Measurements from ENCODE around the gene HYLS1. TPM values are rescaled to one million over a fixed set of nuclear protein-coding genes. Genes with fewer than 3 reads are reported as not detected.
A peak's percentile ranks its signal among the peaks of the same experiment; 100 is the strongest.

The HYLS1 gene
- total RNA-seq, 1 donor from 2014 or later, result 6.5 TPM

GRCh38 chr11:125941619-125942611 is 54.4 kb downstream of the HYLS1 start:
- Mint-ChIP-seq H3K9me3 (no peaks in the 10 kb centered on the region), H3K27me3 (ENCODE audit: insufficient read depth) (peaks cover under 1% of the 10 kb centered on the region), H3K36me3 (ENCODE audit: low read depth) (no peaks in the 10 kb centered on the region), H3K4me3 (no peak overlapping the region), H3K27ac (peak overlapping the region; percentile 11), H3K4me1 (ENCODE audit: low read depth) (no peaks in the 10 kb centered on the region)
- DNase-seq (ENCODE audit: low spot score), result peak; percentile 9
- intact Hi-C loops (cut with micrococcal nuclease), result loop anchor here (1.0 to 5.0 kb wide), 2 partner anchors 120 to 252 kb away; partner anchors contain the start of gene CDON

DNA sequence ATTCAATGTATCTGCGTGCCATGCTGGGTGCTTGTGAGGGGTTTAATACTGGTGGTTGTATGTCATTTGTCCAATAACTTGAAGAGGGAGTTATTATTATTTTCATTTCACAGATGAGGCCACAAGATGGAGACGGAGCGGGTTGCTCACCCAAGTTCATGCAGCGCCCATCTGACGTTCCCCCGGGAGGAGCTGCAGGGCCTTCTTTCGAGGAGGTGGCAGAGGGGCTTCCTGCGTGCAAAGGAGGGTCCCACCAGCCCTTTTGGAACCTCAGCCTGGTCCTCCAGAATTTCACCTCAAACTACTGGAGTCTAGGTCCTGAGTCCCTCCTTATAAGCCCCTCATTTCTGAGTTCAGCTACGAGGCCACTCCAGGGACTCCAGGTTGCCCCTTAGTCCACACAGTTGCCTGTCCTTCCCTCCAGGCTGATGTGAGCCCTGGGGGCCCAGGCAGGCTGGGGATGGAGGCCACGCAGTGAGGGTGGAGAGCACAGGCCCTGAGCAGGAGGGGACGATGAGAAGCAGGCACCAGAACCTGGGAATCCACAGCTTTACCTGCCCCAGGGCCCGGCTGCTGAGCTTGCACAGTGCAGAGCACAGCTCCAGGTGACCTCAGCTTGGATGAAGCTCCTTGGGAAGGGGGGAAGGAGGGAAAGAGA is 55.4 kb downstream of the HYLS1 start:
- intact Hi-C loops (cut with micrococcal nuclease), result loop anchor here (1.0 to 5.0 kb wide), 2 partner anchors 119 to 251 kb away; partner anchors contain the start of gene CDON

DNA sequence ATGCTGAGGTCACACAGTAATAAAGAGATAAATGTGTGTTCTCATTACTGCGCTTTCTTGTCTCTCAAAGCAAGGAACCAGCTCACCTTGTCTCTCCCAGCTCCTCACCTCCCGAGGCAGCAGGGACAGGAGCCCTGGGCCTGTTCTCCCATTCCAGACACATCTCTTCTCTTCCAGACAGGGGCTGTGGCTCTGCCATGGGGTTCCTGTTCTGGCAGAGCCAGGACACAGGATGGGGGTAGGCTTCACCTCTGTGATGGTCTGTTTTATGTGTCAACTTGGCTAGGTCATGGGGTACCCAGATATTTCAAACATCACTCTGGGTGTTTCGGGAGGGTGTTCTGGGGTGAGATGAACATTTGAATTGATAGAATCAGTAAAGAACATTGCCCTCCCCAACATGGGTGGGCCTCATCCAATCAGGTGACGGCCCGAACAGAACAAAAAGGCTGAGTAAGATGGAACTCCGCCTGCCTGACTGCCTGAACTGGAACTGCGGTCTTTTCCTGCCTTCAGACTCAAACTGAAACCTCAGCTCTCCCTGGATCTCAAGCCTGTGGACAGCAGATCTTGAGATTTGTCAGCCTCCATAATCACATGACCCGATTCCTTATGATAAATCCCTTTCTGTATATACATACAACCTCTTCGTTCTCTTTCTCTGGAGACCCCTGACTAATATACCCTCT is 56.3 kb downstream of the HYLS1 start:
- no peaks in the 10 kb centered on the region for H3K4me1 Mint-ChIP-seq (ENCODE audit: low read depth)
- no peaks in the 10 kb centered on the region for H3K9me3 Mint-ChIP-seq
- H3K4me3 Mint-ChIP-seq, result no peak overlapping the region
- H3K27ac Mint-ChIP-seq, result no peak overlapping the region
- no peak for DNase-seq (ENCODE audit: low spot score)
- H3K36me3 Mint-ChIP-seq (ENCODE audit: low read depth), result no peaks in the 10 kb centered on the region
- H3K27me3 Mint-ChIP-seq (ENCODE audit: insufficient read depth), result no peaks in the 10 kb centered on the region
- intact Hi-C loops (cut with micrococcal nuclease), result loop anchor here (5.0 kb wide), 1 partner anchor 118 kb away; the partner anchor contains the start of gene CDON

More for the DNA sequence above, 55.4 kb downstream of the HYLS1 start:
- no peaks in the 10 kb centered on the region for H3K27me3 Mint-ChIP-seq (ENCODE audit: insufficient read depth)
- H3K4me3 Mint-ChIP-seq, result no peak overlapping the region
- H3K27ac Mint-ChIP-seq, result no peak overlapping the region
- H3K4me1 Mint-ChIP-seq (ENCODE audit: low read depth), result no peaks in the 10 kb centered on the region
- no peak for DNase-seq (ENCODE audit: low spot score)
- H3K36me3 Mint-ChIP-seq (ENCODE audit: low read depth), result no peaks in the 10 kb centered on the region
- no peaks in the 10 kb centered on the region for H3K9me3 Mint-ChIP-seq

GRCh38 chr11:125944350-125945010 is 57.0 kb downstream of the HYLS1 start:
- Mint-ChIP-seq H3K9me3 (no peaks in the 10 kb centered on the region), H3K27ac (no peak overlapping the region), H3K4me1 (ENCODE audit: low read depth) (no peaks in the 10 kb centered on the region), H3K27me3 (ENCODE audit: insufficient read depth) (no peaks in the 10 kb centered on the region), H3K4me3 (no peak overlapping the region), H3K36me3 (ENCODE audit: low read depth) (no peaks in the 10 kb centered on the region)
- intact Hi-C loops (cut with micrococcal nuclease), result loop anchor here (5.0 kb wide), 1 partner anchor 118 kb away; the partner anchor contains the start of gene CDON
- no peak for DNase-seq (ENCODE audit: low spot score)

GRCh38 chr11:125945011-125945796 is 57.7 kb downstream of the HYLS1 start:
- H3K4me3 Mint-ChIP-seq, result no peak overlapping the region
- no peak overlapping the region for H3K27ac Mint-ChIP-seq
- no peaks in the 10 kb centered on the region for H3K27me3 Mint-ChIP-seq (ENCODE audit: insufficient read depth)
- no peak for DNase-seq (ENCODE audit: low spot score)
- H3K9me3 Mint-ChIP-seq, result no peaks in the 10 kb centered on the region
- H3K36me3 Mint-ChIP-seq (ENCODE audit: low read depth), result no peaks in the 10 kb centered on the region
- intact Hi-C loops (cut with micrococcal nuclease), result no loop called here
- no peaks in the 10 kb centered on the region for H3K4me1 Mint-ChIP-seq (ENCODE audit: low read depth)

DNA sequence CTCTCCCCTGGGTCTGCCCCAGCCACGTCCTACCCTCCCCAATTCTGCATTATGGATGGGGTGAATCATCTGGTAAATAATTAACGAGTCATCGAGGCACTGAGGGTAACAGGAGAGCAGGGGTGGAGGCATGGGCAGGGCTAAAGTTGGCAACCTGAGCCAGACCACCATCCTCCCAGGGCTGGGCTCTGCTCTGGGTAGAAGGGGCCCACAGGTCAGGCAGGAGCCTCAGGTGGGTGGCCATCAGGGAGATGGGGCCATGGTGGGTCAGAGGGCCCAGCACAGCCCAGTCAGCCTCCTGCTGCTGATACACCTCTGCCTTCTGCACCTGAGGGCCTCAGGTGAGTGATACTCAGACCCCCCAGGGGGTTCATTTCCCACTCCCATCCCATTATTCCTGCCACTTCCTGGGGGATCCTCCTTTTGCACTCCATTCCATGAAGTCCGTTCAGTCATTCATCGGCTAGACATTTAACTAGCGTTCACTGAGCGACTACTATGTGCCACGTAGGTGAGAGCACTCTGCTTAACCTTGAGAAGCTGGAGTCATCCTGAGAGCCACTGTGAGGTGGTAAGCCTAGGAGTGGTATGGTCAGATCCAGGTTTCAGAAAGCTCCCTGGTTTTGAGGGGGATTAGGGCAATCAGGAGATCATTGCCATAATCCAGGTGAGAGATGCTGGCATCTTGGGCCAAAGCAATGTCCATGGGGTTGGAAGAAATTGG is 58.5 kb downstream of the HYLS1 start, which contains the start of gene VSIG10L2:
Gene VSIG10L2, plus strand, starts transcription at position 248 of the 724 bp plus-strand sequence. Its CDS starts 12 bp downstream, at position 260.
- intact Hi-C loops (cut with micrococcal nuclease), result no loop called here
- no peaks in the 10 kb centered on the region for H3K9me3 Mint-ChIP-seq
- no peaks in the 10 kb centered on the region for H3K36me3 Mint-ChIP-seq (ENCODE audit: low read depth)
- DNase-seq (ENCODE audit: low spot score), result no peak
- no peaks in the 10 kb centered on the region for H3K27me3 Mint-ChIP-seq (ENCODE audit: insufficient read depth)
- H3K4me3 Mint-ChIP-seq, result no peak within 1 kb of the TSS
- H3K27ac Mint-ChIP-seq, result no peak within 1 kb of the TSS
- H3K4me1 Mint-ChIP-seq (ENCODE audit: low read depth), result no peaks in the 10 kb centered on the region

DNA sequence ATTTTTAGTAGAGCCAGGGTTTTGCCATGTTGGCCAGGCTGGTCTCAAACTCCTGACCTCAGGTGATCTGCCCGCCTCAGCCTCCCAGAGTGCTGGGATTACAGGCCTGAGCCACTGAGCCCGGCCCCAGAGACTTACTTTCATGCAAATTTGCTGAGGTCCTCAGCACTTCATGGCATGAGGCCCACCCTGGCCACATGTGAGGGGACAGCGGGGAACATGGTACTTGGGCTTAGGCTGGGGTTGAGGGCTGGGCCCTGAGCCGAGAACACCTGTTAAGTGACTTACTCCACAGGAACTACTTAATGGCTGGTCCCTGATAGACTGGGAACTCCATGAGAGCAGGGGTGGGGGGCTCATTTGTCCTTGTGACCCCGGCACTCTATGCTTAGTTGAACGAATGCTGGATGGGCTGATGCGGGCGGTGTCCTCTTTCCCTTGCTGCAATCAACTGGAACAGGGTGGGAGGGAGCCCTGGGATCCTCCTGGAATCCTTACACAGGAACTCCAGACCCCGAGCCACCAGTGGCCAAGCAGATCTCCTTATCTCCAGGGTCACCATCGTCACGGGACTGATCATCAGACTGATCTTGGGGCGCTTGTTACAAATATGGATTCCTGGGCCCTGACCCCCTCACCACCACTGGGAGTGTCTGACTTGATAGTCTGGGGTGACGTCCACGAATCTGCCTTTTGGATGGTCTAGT is 59.4 kb downstream of the HYLS1 start:
- intact Hi-C loops (cut with micrococcal nuclease), result no loop called here
- H3K4me3 Mint-ChIP-seq, result no peak overlapping the region
- DNase-seq (ENCODE audit: low spot score), result no peak
- no peaks in the 10 kb centered on the region for H3K36me3 Mint-ChIP-seq (ENCODE audit: low read depth)
- H3K9me3 Mint-ChIP-seq, result no peaks in the 10 kb centered on the region
- H3K27me3 Mint-ChIP-seq (ENCODE audit: insufficient read depth), result no peaks in the 10 kb centered on the region
- no peaks in the 10 kb centered on the region for H3K4me1 Mint-ChIP-seq (ENCODE audit: low read depth)
- H3K27ac Mint-ChIP-seq, result no peak overlapping the region

DNA sequence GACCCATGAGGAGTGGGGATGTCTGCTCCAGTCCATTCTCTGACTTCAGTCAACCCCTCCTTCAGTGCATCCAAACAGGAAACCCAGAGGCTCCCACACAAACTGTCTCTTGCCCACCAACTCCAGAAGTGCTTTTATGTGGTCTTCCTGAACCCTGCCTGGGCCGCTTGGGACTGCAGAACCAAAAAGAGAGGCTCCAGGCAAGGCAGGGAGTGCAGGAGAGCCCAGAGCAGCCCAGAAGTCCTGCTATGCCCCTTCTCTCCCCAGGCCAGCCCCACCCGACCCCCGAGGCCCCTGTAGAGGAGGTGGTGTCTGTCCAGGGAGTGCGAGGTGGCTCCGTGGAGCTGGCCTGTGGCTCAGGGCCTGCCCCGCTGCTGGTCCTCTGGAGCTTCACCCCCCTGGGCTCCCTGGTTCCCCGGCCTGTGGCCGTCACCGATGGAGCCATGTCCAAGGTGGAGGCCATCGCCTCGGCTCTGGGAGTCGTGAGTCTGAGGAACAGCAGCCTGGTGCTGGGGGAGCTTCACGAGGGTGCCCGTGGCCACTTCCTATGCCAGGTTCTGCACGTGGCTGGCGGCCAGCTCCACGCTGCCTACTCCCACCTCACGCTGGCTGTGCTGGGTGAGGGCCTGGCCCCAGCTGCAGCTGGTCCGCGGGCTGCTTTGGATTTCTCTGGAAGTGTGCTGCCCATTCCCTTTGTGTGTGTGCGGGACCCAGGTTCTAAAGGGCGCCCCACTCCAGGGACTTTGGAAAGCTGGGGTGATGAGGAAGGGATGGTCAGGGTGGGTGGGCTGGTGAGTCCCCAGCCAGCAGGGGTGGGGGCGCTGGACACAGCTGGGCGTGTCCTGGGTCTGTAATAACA is 60.2 kb downstream of the HYLS1 start:
- no peaks in the 10 kb centered on the region for H3K27me3 Mint-ChIP-seq (ENCODE audit: insufficient read depth)
- no peak overlapping the region for H3K27ac Mint-ChIP-seq
- no peaks in the 10 kb centered on the region for H3K4me1 Mint-ChIP-seq (ENCODE audit: low read depth)
- H3K36me3 Mint-ChIP-seq (ENCODE audit: low read depth), result no peaks in the 10 kb centered on the region
- H3K9me3 Mint-ChIP-seq, result no peaks in the 10 kb centered on the region
- DNase-seq (ENCODE audit: low spot score), result no peak
- intact Hi-C loops (cut with micrococcal nuclease), result no loop called here
- no peak overlapping the region for H3K4me3 Mint-ChIP-seq

DNA sequence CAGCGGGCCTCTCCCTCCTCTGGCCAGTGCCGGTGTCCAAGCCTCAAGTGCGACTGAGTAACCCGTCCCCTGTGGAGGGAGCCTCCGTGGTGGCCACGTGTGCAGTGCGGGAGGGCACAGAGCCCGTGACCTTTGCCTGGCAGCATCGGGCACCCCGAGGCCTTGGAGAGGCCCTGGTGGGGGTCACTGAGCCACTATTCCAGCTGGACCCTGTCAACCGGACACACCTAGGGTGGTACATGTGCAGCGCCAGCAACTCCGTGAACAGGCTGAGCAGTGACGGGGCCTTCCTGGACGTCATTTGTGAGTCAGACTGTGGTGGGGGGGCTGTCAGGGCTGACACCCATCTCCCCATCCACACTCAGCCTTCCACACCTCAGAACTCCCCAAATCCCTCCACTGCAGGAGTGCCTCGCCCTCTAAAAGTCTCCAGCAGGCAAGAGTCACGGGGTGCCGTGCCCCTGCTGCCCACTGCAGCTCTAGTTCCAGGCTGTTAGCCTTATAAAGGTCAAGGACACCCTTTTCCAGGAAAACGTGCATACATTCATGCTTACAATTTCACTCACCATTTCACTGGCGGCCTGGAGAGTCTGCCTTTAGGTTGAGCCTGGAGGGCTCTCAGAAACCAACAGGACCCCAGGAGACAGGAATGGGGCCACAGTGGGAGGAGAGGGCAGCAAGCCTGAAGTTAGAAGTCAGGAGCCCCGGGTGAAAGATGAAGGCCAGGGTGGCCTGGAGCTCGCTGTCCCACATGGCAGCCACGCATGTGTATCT is 61.0 kb downstream of the HYLS1 start:
- DNase-seq (ENCODE audit: low spot score), result no peak
- Mint-ChIP-seq H3K4me3 (no peak overlapping the region), H3K27me3 (ENCODE audit: insufficient read depth) (no peaks in the 10 kb centered on the region), H3K36me3 (ENCODE audit: low read depth) (no peaks in the 10 kb centered on the region), H3K9me3 (no peaks in the 10 kb centered on the region), H3K4me1 (ENCODE audit: low read depth) (no peaks in the 10 kb centered on the region), H3K27ac (no peak overlapping the region)
- intact Hi-C loops (cut with micrococcal nuclease), result no loop called here

Data from activated T-helper 1 cell treated with anti-CD3 and anti-CD28 coated beads, Interleukin-12 subunit alpha, Interleukin-12 subunit beta, Interleukin-2, Interleukin-4 antibody, amounts not matched to agents 30 ng/mL and 10 ng/mL and 1 ng/mL, durations not matched to agents 14 hours and 24 hours and 36 hours (primary cell).